DND-41 (cell line): ENCODE results near the gene USP6.

Source experiments
- ATAC-seq: fragments of 200-7000 bp; cut with Tn5 transposase; 3 replicates; pipeline ENCODE4 v1.9.1; 2021; ENCODE audit warnings: low read depth; ENCODE audit not compliant: insufficient read depth
- DNase-seq: peaks from one replicate; pipeline ENCODE4 v3.0.0-alpha.2; 2020
- H2AFZ ChIP-seq: 2 replicates; pipeline ENCODE4 v1.6.0; 2012; ENCODE audit warnings: low read depth, low read length
- H3K27ac ChIP-seq: 2 replicates; pipeline ENCODE4 v1.5.1; 2012; ENCODE audit warnings: low read length, inconsistent platforms
- H3K27me3 ChIP-seq: fragments of 200-600 bp; sonication (generic); 2 replicates; pipeline ENCODE4 v1.6.0; 2012; ENCODE audit warnings: low read length, mild to moderate bottlenecking, inconsistent platforms; ENCODE audit not compliant: insufficient read depth, poor library complexity
- H3K36me3 ChIP-seq: 2 replicates; pipeline ENCODE4 v1.5.1; 2012; ENCODE audit warnings: low read length, inconsistent platforms; ENCODE audit not compliant: insufficient read depth
- H3K4me1 ChIP-seq: 2 replicates; pipeline ENCODE4 v1.5.1; 2012; ENCODE audit warnings: mild to moderate bottlenecking, low read length; ENCODE audit not compliant: insufficient read depth
- H3K4me2 ChIP-seq: 2 replicates; pipeline ENCODE4 v1.6.0; 2012; ENCODE audit warnings: mild to moderate bottlenecking, moderate library complexity, low read length, inconsistent platforms; ENCODE audit not compliant: insufficient read depth
- H3K4me3 ChIP-seq, 2 experiments: fragments of 200-600 bp in 1 of 2; shearing (Covaris generic) in 1 of 2; 2 replicates each; pipeline ENCODE4 v1.5.1; 2012 to 2016; ENCODE audit warnings: inconsistent platforms in 2 of 2, low read length in 2 of 2, mild to moderate bottlenecking in 2 of 2, low read depth in 1 of 2, moderate library complexity in 1 of 2
- H3K79me2 ChIP-seq: 2 replicates; pipeline ENCODE4 v1.6.0; 2012; ENCODE audit warnings: low read length, inconsistent platforms; ENCODE audit not compliant: insufficient read depth
- H3K9ac ChIP-seq: 2 replicates; pipeline ENCODE4 v1.6.0; 2012; ENCODE audit warnings: low read depth, mild to moderate bottlenecking, inconsistent platforms, low read length, moderate library complexity
- H3K9me3 ChIP-seq: 2 replicates; pipeline ENCODE4 v1.5.1; 2012; ENCODE audit warnings: low read length, moderate library complexity, mild to moderate bottlenecking, inconsistent platforms; ENCODE audit not compliant: insufficient read depth, severe bottlenecking
- H4K20me1 ChIP-seq: 2 replicates; pipeline ENCODE4 v1.6.0; 2012; ENCODE audit warnings: low read length; ENCODE audit not compliant: insufficient read depth
- EZH2 ChIP-seq: IDR thresholded peaks from 3 replicates; pipeline ENCODE4 v1.6.1; 2012; ENCODE audit warnings: borderline replicate concordance, low read depth, mild to moderate bottlenecking, moderate library complexity, low read length, inconsistent platforms; ENCODE audit not compliant: severe bottlenecking
- TF ChIP-seq, protein P1 (sequence below): IDR thresholded peaks from 2 replicates; pipeline ENCODE4 v1.5.1; 2012; ENCODE audit warnings: borderline replicate concordance, low read length, moderate library complexity, mild to moderate bottlenecking; ENCODE audit not compliant: poor library complexity, severe bottlenecking; ENCODE audit errors: extremely low read depth

USP6 gene

GRCh38 chr17:5077781-5078105 is 38.1 kb upstream of the USP6 start:
- no peak for ATAC-seq
- Histone ChIP-seq H3K27ac (no peak overlapping the region), H3K4me2 (no peak overlapping the region), H3K4me1 (peaks cover 4% of the 10 kb centered on the region; the same call in 1 of the 2 replicates), H3K27me3 (no peaks in the 10 kb centered on the region), H3K79me2 (no peaks in the 10 kb centered on the region), H3K9me3 (no peaks in the 10 kb centered on the region), H4K20me1 (no peaks in the 10 kb centered on the region), H2AFZ (no peak overlapping the region), H3K9ac (no peak overlapping the region), H3K4me3 (no peak overlapping the region), H3K36me3 (no peaks in the 10 kb centered on the region)
- no peak for DNase-seq
- TF ChIP-seq, protein P1, sequence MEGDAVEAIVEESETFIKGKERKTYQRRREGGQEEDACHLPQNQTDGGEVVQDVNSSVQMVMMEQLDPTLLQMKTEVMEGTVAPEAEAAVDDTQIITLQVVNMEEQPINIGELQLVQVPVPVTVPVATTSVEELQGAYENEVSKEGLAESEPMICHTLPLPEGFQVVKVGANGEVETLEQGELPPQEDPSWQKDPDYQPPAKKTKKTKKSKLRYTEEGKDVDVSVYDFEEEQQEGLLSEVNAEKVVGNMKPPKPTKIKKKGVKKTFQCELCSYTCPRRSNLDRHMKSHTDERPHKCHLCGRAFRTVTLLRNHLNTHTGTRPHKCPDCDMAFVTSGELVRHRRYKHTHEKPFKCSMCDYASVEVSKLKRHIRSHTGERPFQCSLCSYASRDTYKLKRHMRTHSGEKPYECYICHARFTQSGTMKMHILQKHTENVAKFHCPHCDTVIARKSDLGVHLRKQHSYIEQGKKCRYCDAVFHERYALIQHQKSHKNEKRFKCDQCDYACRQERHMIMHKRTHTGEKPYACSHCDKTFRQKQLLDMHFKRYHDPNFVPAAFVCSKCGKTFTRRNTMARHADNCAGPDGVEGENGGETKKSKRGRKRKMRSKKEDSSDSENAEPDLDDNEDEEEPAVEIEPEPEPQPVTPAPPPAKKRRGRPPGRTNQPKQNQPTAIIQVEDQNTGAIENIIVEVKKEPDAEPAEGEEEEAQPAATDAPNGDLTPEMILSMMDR: no peak
- no peak for TF ChIP-seq EZH2

GRCh38 chr17:5078106-5079028 is 37.5 kb upstream of the USP6 start, which contains the start of gene ZFP3:
Gene ZFP3, plus strand, starts transcription at chr17:5078467. Its CDS starts 13,038 bp downstream, at chr17:5091505.
- Histone ChIP-seq H3K27ac (no peak within 1 kb of the TSS), H4K20me1 (no peaks in the 10 kb centered on the region), H3K27me3 (no peaks in the 10 kb centered on the region), H3K9ac (no peak within 1 kb of the TSS), H3K79me2 (no peaks in the 10 kb centered on the region), H3K4me3 (no peak within 1 kb of the TSS), H3K36me3 (no peaks in the 10 kb centered on the region), H3K4me1 (peaks cover 4% of the 10 kb centered on the region; the same call in 1 of the 2 replicates), H3K4me2 (peak within 1 kb of the TSS; percentile 8; the same call in 1 of the 2 replicates), H2AFZ (no peak within 1 kb of the TSS), H3K9me3 (no peaks in the 10 kb centered on the region)
- peak; percentile 72 for ATAC-seq
- DNase-seq: peak; percentile 49
- TF ChIP-seq, protein P1: peak; percentile 21
- no peak for TF ChIP-seq EZH2

- Histone ChIP-seq H3K4me2 (no peak overlapping the region), H3K9ac (no peak overlapping the region), H3K4me1 (peaks cover 4% of the 10 kb centered on the region; the same call in 1 of the 2 replicates), H4K20me1 (no peaks in the 10 kb centered on the region), H2AFZ (no peak overlapping the region), H3K79me2 (no peaks in the 10 kb centered on the region), H3K9me3 (no peaks in the 10 kb centered on the region), H3K27me3 (no peaks in the 10 kb centered on the region), H3K36me3 (no peaks in the 10 kb centered on the region), H3K4me3 (no peak overlapping the region), H3K27ac (no peak overlapping the region)
- ATAC-seq (no peak), DNase-seq (no peak)
- TF ChIP-seq, protein P1: no peak
- no peak for TF ChIP-seq EZH2
These were observed 35.2 kb upstream of the USP6 start for GRCh38 chr17:5080591-5080990.
